ENCODE measurements around the gene OR2H1. TPM values are rescaled to one million over a fixed set of nuclear protein-coding genes. Genes with fewer than 3 reads are reported as not detected.

OR2H1 gene
- total RNA-seq, 1 donor from 2014 or later: not detected

- no peaks in the 10 kb centered on the region for H3K36me3 ChIP-seq
- ATAC-seq (no peak), DNase-seq (no peak)
- H3K27ac ChIP-seq: no peak overlapping the region
- no peaks in the 10 kb centered on the region for H3K9me3 ChIP-seq
- TF ChIP-seq CTCF (IDR thresholded peaks at IDR 0.05): no peak
- no peaks in the 10 kb centered on the region for H3K4me1 ChIP-seq
- no peak overlapping the region for H3K4me3 ChIP-seq
- H3K27me3 ChIP-seq: no peaks in the 10 kb centered on the region
- intact Hi-C loops (cut with DNase I): no loop called here
Observed at GRCh38 chr6:29490055-29490454, 33.1 kb downstream of the OR2H1 start.

GRCh38 chr6:29490552-29490951 is 33.6 kb downstream of the OR2H1 start:
- no peaks in the 10 kb centered on the region for H3K27me3 ChIP-seq
- H3K36me3 ChIP-seq: no peaks in the 10 kb centered on the region
- H3K9me3 ChIP-seq: no peaks in the 10 kb centered on the region
- H3K4me3 ChIP-seq: no peak overlapping the region
- no peak for DNase-seq
- no peaks in the 10 kb centered on the region for H3K4me1 ChIP-seq
- H3K27ac ChIP-seq: no peak overlapping the region
- intact Hi-C loops (cut with DNase I): no loop called here
- TF ChIP-seq CTCF (IDR thresholded peaks at IDR 0.05): no peak
- no peak for ATAC-seq

GRCh38 chr6:29491574-29491973 is 34.6 kb downstream of the OR2H1 start:
- intact Hi-C loops (cut with DNase I): no loop called here
- no peak for ATAC-seq
- Histone ChIP-seq H3K27me3 (no peaks in the 10 kb centered on the region), H3K9me3 (no peaks in the 10 kb centered on the region), H3K27ac (no peak overlapping the region), H3K36me3 (no peaks in the 10 kb centered on the region), H3K4me3 (no peak overlapping the region), H3K4me1 (no peaks in the 10 kb centered on the region)
- DNase-seq: no peak
- TF ChIP-seq CTCF (IDR thresholded peaks at IDR 0.05): no peak

- no peaks in the 10 kb centered on the region for H3K4me1 ChIP-seq
- H3K36me3 ChIP-seq: no peaks in the 10 kb centered on the region
- no peaks in the 10 kb centered on the region for H3K27me3 ChIP-seq
- H3K9me3 ChIP-seq: no peaks in the 10 kb centered on the region
- no peak overlapping the region for H3K27ac ChIP-seq
- DNase-seq (no peak), ATAC-seq (no peak)
- no peak for TF ChIP-seq CTCF (IDR thresholded peaks at IDR 0.05)
- no peak overlapping the region for H3K4me3 ChIP-seq
- intact Hi-C loops (cut with DNase I): no loop called here
Observed at GRCh38 chr6:29493261-29493660, 36.3 kb downstream of the OR2H1 start.

GRCh38 chr6:29494131-29494530 is 37.2 kb downstream of the OR2H1 start:
- H3K36me3 ChIP-seq: no peaks in the 10 kb centered on the region
- ATAC-seq (no peak), DNase-seq (no peak)
- no peaks in the 10 kb centered on the region for H3K9me3 ChIP-seq
- no peak overlapping the region for H3K4me3 ChIP-seq
- H3K27ac ChIP-seq: no peak overlapping the region
- H3K4me1 ChIP-seq: no peaks in the 10 kb centered on the region
- intact Hi-C loops (cut with DNase I): no loop called here
- no peak for TF ChIP-seq CTCF (IDR thresholded peaks at IDR 0.05)
- no peaks in the 10 kb centered on the region for H3K27me3 ChIP-seq

GRCh38 chr6:29495571-29495970 is 38.6 kb downstream of the OR2H1 start:
- DNase-seq (no peak), ATAC-seq (no peak)
- Histone ChIP-seq H3K36me3 (no peaks in the 10 kb centered on the region), H3K27ac (no peak overlapping the region), H3K9me3 (no peaks in the 10 kb centered on the region), H3K27me3 (no peaks in the 10 kb centered on the region), H3K4me3 (no peak overlapping the region), H3K4me1 (no peaks in the 10 kb centered on the region)
- TF ChIP-seq CTCF (IDR thresholded peaks at IDR 0.05): no peak
- intact Hi-C loops (cut with DNase I): no loop called here

All from upper lobe of right lung (tissue), 1 donor.